WTC11 (cell line): ENCODE results near the gene IGHMBP2.

ENCODE experiments used
- ETV6 ChIP-seq: sonication (generic); formaldehyde crosslinking; IDR thresholded peaks from 2 replicates; pipeline ENCODE4 v1.8.1; 2022; ENCODE audit warnings: mild to moderate bottlenecking, missing genetic modification reagents
- TCF7 ChIP-seq: sonication (generic); formaldehyde crosslinking; IDR thresholded peaks from 2 replicates; pipeline ENCODE4 v1.8.0; 2022; ENCODE audit warnings: mild to moderate bottlenecking, low read depth, missing genetic modification reagents, moderate library complexity
- TF ChIP-seq, protein P1 (sequence below): fragments of 200-600 bp; IDR thresholded peaks from 2 replicates; pipeline ENCODE4 v1.8.0; 2022; ENCODE audit warnings: antibody characterized with exemption
- TF ChIP-seq, protein P2 (sequence below): sonication (generic); formaldehyde crosslinking; IDR thresholded peaks from 2 replicates; pipeline ENCODE4 v1.8.0; 2023; ENCODE audit warnings: mild to moderate bottlenecking, missing genetic modification reagents

DNA sequence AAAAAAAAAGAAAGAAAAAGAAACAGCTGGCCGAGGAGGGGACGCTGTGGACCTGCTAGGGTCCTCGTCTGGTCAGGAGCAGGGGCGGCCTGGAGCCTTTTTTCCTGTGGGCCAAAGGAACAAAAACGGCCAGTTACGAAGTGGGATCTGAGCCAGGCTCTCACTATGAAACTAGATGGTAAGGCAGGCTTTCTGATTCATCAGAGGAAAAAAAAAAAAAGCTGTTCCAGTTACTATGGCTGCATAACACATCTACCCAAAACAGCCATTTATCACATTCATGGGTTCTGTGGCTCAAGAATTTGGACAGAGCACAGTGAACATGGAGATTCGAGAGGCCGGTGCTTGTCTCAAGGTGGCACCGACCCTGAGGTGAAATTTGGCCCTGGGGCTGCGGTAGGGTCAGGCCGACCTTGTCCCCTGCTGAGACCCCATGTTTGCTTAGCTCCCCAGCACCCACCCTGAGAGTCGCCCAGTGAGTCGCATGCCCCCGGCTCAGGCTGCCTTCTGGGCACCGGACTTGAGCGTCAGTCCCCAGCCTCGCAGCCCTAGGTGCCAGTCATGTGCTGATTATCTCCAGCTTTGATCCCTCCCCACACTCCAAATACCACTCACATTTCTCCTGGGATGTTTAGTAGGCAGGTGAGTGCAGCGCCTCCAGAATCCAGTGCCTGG is 42.9 kb downstream of the IGHMBP2 start:
- no peak for TF ChIP-seq TCF7 (CRISPR knock-in tag)
- TF ChIP-seq, protein P1, sequence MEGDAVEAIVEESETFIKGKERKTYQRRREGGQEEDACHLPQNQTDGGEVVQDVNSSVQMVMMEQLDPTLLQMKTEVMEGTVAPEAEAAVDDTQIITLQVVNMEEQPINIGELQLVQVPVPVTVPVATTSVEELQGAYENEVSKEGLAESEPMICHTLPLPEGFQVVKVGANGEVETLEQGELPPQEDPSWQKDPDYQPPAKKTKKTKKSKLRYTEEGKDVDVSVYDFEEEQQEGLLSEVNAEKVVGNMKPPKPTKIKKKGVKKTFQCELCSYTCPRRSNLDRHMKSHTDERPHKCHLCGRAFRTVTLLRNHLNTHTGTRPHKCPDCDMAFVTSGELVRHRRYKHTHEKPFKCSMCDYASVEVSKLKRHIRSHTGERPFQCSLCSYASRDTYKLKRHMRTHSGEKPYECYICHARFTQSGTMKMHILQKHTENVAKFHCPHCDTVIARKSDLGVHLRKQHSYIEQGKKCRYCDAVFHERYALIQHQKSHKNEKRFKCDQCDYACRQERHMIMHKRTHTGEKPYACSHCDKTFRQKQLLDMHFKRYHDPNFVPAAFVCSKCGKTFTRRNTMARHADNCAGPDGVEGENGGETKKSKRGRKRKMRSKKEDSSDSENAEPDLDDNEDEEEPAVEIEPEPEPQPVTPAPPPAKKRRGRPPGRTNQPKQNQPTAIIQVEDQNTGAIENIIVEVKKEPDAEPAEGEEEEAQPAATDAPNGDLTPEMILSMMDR: no peak
- TF ChIP-seq ETV6 (CRISPR knock-in tag): no peak
- TF ChIP-seq, protein P2, sequence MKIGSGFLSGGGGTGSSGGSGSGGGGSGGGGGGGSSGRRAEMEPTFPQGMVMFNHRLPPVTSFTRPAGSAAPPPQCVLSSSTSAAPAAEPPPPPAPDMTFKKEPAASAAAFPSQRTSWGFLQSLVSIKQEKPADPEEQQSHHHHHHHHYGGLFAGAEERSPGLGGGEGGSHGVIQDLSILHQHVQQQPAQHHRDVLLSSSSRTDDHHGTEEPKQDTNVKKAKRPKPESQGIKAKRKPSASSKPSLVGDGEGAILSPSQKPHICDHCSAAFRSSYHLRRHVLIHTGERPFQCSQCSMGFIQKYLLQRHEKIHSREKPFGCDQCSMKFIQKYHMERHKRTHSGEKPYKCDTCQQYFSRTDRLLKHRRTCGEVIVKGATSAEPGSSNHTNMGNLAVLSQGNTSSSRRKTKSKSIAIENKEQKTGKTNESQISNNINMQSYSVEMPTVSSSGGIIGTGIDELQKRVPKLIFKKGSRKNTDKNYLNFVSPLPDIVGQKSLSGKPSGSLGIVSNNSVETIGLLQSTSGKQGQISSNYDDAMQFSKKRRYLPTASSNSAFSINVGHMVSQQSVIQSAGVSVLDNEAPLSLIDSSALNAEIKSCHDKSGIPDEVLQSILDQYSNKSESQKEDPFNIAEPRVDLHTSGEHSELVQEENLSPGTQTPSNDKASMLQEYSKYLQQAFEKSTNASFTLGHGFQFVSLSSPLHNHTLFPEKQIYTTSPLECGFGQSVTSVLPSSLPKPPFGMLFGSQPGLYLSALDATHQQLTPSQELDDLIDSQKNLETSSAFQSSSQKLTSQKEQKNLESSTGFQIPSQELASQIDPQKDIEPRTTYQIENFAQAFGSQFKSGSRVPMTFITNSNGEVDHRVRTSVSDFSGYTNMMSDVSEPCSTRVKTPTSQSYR (CRISPR knock-in tag): no peak
